ENCODE results near the gene MBLAC2. TPM values are rescaled to one million over a fixed set of nuclear protein-coding genes. Genes with fewer than 3 reads are reported as not detected.

The MBLAC2 gene
- total RNA-seq, 1 donor from 2014 or later, result 6.2 TPM

DNA sequence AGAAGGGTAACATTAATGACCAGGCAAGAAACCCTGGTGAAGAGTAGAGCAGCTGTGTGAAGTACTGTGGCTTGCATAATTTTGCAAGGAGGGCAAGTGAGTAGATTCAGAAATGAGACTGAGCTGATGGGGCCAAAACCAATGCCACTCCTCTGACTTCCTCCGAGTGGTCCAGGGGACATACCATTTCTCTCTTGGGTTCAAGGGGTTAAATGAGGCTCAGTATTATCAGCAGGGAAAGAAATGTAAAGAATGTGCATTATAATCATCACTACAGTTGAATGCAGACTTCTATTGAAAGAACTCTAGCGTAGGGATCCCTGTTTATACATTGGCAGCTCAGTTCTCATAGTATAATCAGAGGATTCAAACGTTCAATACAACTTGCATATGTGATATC lies 10.0 kb upstream of the MBLAC2 start:
- H3K27me3 Mint-ChIP-seq, result no peaks in the 10 kb centered on the region
- no peaks in the 10 kb centered on the region for H3K4me1 Mint-ChIP-seq (ENCODE audit: unreplicated experiment)
- H3K36me3 Mint-ChIP-seq, result no peaks in the 10 kb centered on the region
- DNase-seq (ENCODE audit: extremely low spot score, unreplicated experiment), result no peak
- TF ChIP-seq, protein P1, sequence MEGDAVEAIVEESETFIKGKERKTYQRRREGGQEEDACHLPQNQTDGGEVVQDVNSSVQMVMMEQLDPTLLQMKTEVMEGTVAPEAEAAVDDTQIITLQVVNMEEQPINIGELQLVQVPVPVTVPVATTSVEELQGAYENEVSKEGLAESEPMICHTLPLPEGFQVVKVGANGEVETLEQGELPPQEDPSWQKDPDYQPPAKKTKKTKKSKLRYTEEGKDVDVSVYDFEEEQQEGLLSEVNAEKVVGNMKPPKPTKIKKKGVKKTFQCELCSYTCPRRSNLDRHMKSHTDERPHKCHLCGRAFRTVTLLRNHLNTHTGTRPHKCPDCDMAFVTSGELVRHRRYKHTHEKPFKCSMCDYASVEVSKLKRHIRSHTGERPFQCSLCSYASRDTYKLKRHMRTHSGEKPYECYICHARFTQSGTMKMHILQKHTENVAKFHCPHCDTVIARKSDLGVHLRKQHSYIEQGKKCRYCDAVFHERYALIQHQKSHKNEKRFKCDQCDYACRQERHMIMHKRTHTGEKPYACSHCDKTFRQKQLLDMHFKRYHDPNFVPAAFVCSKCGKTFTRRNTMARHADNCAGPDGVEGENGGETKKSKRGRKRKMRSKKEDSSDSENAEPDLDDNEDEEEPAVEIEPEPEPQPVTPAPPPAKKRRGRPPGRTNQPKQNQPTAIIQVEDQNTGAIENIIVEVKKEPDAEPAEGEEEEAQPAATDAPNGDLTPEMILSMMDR (conservative IDR thresholded peaks at IDR 0.05), result no peak
- H3K27ac Mint-ChIP-seq, result no peak overlapping the region
- no peaks in the 10 kb centered on the region for H3K9me3 Mint-ChIP-seq
- H3K4me3 Mint-ChIP-seq, result no peak overlapping the region

DNA sequence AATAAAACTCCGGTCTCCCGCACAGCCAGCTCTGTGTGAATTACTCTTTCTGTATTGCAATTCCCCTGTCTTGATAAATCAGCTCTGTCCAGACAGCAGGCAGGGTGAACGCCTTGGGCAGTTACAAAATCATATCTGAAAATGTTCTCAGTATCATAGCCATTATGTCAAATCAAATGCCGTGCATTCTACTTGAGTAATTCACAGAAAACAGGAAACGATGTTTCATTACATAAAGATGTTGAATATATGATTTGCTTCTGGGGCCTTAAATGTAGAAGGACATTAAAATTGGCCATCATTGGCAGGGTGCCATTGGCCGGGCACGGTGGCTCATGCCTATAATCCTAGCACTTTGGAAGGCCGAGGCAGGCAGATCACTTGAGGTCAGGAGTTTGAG lies 8.6 kb upstream of the MBLAC2 start:
- Mint-ChIP-seq H3K4me1 (ENCODE audit: unreplicated experiment) (no peaks in the 10 kb centered on the region), H3K27ac (no peak overlapping the region), H3K36me3 (no peaks in the 10 kb centered on the region), H3K27me3 (no peaks in the 10 kb centered on the region), H3K4me3 (no peak overlapping the region), H3K9me3 (no peaks in the 10 kb centered on the region)
- DNase-seq (ENCODE audit: extremely low spot score, unreplicated experiment), result no peak
- TF ChIP-seq, protein P1 (conservative IDR thresholded peaks at IDR 0.05), result no peak

DNA sequence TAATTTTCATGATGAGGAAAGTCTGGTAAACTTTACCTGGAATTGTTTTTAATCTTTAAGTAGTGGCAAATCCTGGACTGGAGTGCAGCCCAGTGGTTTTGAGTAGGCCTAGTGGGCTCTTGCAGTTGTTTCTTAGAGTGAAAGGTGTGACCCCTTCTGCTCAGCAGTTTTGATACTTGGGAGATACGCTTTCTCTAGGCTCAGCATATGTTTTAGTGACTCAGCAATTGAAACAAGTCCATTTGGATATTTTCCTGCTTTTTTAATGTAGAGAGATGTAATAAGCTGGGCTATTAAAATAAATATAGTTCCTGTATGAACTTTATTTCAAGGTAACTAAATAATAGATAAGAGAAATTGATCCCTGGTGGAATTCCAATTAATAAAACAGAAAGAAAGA lies 6.1 kb upstream of the MBLAC2 start:
- no peaks in the 10 kb centered on the region for H3K9me3 Mint-ChIP-seq

DNA sequence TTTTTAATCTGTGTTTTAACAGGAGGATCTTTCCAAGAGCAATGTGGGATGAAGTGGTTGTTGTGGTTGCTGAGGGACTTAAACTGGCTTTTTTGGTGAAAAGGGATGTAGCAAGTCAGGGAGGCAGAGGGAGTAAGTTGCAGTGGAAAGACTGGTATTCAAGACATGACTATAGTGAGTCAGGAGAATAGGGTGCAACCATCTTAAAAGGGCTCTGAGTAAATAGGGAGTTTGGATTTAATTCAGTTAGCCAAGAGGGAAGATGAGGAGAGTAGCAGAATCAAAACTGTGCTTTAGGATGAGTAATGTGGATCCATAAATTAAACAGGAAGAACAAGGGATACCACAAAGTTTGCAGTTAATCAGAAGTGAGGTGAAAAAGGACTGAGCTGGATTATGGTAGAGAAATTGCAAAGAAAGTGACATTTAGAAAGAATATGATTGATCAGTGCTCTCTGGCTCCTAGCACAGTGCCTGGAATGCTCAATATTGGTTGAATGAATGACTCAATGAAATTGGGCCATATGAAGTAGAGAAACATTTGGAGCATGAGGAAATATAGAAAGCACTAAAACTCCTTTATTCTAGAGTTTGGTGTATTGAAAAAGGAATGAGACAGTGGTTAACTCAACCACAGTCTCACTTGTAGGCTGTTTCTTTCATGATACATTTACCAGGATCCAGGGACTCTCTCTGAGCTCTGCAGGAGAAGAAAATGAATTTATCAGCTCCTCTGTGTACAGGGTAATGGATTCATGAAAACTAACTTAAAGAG lies 5.2 kb upstream of the MBLAC2 start:
- Mint-ChIP-seq H3K4me1 (ENCODE audit: unreplicated experiment) (peaks cover 18% of the 10 kb centered on the region), H3K27ac (no peak overlapping the region), H3K4me3 (no peak overlapping the region), H3K9me3 (no peaks in the 10 kb centered on the region), H3K27me3 (peaks cover under 1% of the 10 kb centered on the region), H3K36me3 (no peaks in the 10 kb centered on the region)
- no peak for DNase-seq (ENCODE audit: extremely low spot score, unreplicated experiment)
- TF ChIP-seq, protein P1 (conservative IDR thresholded peaks at IDR 0.05), result no peak

More for the DNA sequence above, 6.1 kb upstream of the MBLAC2 start:
- H3K4me3 Mint-ChIP-seq, result no peak overlapping the region
- DNase-seq (ENCODE audit: extremely low spot score, unreplicated experiment), result no peak
- TF ChIP-seq, protein P1 (conservative IDR thresholded peaks at IDR 0.05), result no peak
- H3K36me3 Mint-ChIP-seq, result no peaks in the 10 kb centered on the region
- no peak overlapping the region for H3K27ac Mint-ChIP-seq
- H3K4me1 Mint-ChIP-seq (ENCODE audit: unreplicated experiment), result peaks cover 12% of the 10 kb centered on the region
- no peaks in the 10 kb centered on the region for H3K27me3 Mint-ChIP-seq

DNA sequence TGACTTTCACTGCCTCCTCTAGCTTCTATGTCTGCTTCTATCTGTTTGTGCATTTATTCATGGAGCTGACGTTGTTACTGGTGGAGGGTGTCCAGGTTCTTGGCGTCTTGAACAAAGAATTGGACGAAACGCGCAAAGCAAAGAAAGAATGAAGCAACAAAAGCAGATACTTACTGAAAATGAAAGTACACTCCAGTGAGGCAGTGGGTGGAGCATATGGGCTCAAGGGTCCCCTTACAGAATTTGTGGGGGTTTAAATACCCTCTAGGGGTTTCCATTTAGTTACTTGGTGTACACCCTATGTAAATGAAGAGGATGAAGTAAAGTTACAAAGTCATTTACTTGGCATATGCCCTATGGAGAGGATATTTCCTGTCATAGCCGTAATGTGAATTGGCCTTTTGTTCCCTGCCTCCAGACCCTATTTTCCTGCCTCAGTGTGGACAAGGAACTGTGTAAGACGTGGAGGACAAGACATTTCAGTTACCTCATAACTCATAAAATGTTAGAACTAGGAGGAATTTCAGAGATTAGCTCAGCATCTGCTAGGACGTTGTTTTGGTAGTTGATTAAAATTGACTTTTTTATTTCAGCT lies 3.1 kb upstream of the MBLAC2 start:
- Mint-ChIP-seq H3K4me3 (no peak overlapping the region), H3K27me3 (peaks cover 3% of the 10 kb centered on the region), H3K27ac (no peak overlapping the region), H3K36me3 (no peaks in the 10 kb centered on the region), H3K4me1 (ENCODE audit: unreplicated experiment) (peaks cover 24% of the 10 kb centered on the region), H3K9me3 (no peaks in the 10 kb centered on the region)
- TF ChIP-seq, protein P1 (conservative IDR thresholded peaks at IDR 0.05), result no peak
- no peak for DNase-seq (ENCODE audit: extremely low spot score, unreplicated experiment)

Measured in type B pancreatic cell (in vitro differentiated cells).